HG03159 (cell line): ENCODE measurements around the gene TTBK2.
"Not testable (repeated sequence)": the region's sequence is repeated elsewhere in the genome, so short reads cannot be mapped to it uniquely, and the experiment has no call there.

ENCODE experiments used
- ATAC-seq: cut with Tn5 transposase; IDR thresholded peaks from one replicate; pipeline ENCODE4 v1.9.1; 2021; ENCODE audit warnings: mild to moderate bottlenecking, moderate library complexity; ENCODE audit not compliant: unreplicated experiment

Gene TTBK2

GRCh38 chr15:42920519-42921341 is at the start of gene TTBK2:
TSS of gene TTBK2 (minus strand) at chr15:42920778. CDS start at chr15:42878617, 42,161 bp downstream.
- peak; percentile 89 for ATAC-seq

- ATAC-seq, result no peak
Observed at GRCh38 chr15:42964476-42964875, 43.9 kb upstream of the TTBK2 start.

- no peak for ATAC-seq
Observed at GRCh38 chr15:42955518-42955917, 34.9 kb upstream of the TTBK2 start.

GRCh38 chr15:42954291-42954690 is 33.7 kb upstream of the TTBK2 start:
- ATAC-seq, result no peak

GRCh38 chr15:42948898-42949297 is 28.3 kb upstream of the TTBK2 start:
- ATAC-seq, result not testable (repeated sequence)

DNA sequence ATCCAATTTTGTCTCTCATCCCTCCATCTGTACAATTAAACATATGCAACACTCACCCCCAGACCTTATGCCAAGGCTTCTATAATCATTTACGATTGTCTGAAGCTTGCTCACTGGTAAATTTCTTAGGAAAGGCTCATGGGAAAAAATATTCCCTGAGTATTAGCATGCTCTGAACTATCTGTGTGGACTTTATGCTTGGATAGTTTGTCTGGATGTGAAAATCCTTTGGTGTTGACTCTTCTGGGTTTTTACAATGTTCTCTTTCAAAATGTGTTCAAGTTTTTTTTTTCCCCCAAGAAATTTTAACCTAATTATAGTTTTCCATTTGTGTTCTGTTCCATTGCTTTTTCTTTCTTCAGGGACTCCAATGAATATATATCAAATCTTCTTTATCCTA is 19.9 kb upstream of the TTBK2 start:
- no peak for ATAC-seq

DNA sequence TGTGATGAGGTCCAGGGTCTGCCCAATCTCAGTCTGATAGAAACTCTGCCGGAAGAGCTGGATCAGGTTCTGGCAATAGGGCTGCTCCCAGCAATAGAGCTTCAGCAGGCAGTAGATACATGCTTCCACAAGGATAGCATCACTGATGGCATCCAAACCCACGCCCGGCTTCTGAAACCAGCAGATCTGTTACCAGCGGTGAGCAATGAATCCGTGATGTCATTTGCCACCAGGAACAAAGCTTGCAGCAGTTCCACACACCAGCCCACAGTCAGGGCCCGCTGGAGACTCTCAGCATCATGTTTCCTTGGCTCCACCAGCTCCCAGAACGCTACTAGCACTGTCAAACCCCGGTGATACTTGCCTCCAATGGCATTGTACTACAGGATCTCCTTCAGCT is 19.3 kb upstream of the TTBK2 start:
- ATAC-seq, result no peak

DNA sequence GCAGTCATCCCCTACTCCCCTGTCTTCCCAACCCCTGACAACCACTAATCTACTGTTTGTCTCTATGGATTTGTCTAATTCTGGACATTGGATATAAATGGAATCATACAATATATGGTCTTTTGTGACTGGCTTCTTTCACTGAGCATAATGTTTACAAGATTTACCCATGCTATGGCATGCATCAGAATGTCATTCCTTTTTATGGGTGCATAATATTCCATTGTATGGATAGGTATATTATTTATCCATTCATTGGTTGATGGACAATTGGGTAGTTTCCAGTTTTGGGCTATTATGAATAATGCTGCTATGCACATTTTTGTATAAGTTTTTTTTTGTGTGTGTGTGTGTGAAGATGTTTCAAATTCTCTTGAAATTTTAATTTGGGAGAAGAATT is 16.6 kb upstream of the TTBK2 start:
- no peak for ATAC-seq

GRCh38 chr15:42933886-42934667 is 13.5 kb upstream of the TTBK2 start:
- no peak for ATAC-seq

DNA sequence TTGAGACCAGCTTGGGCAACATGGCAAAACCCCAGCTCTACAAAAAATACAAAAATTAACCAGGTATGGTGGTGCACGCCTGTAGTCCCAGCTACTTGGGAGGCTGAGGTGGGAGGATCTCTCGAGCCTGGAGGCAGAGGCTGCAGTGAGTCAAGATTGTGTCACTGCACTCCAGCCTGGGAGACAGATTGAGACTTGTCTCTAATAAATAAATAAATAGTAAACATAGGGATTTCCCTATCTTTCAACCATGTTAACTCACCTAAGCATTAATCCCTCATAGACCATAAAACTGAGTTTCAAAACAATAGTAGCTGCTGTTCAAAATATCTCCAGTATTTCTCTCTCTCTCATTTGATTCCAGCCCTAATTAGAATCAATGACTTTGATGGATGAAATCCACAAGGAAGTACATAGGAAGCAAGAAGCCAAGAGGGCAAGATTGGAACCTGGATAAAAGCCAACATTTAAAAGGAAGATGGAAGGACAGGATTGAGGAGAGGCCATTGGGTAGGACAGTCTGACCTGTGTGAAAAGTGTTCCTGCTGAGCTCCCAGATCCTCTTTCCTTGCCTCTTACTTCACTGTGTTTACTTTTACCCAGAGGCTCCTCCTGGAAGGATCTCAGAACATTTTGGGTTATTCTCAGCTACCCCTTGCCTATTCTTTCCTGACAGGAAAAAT is 12.4 kb upstream of the TTBK2 start:
- no peak for ATAC-seq

- no peak for ATAC-seq
Observed at GRCh38 chr15:42931702-42932486, 11.3 kb upstream of the TTBK2 start.

DNA sequence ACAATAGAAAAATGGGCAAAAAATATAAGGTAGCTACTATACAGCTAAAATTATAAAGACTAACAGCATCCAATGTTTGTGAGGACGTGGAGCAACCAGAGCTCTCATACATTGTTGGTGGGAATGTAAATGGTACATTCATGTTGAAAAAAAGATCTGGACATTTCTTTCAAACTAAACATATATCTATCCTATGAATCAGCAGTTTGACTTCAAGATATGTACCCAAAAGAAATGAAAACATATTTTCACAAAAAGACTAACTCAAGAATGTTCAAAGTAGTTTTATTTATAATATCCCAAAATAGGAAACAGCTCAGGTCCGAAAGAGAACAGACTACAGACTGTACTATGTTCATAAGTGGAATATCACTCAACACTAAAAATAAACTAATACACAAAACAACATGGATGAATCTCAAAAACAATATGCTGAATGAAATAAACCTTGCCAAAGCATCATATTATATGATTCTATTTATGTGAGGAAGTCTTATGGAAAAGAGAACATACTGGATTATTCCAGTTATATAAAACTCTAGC is 8.8 kb upstream of the TTBK2 start:
- ATAC-seq, result no peak

- ATAC-seq, result no peak
Observed at GRCh38 chr15:42921342-42921731, 759 bp upstream of the TTBK2 start.

DNA sequence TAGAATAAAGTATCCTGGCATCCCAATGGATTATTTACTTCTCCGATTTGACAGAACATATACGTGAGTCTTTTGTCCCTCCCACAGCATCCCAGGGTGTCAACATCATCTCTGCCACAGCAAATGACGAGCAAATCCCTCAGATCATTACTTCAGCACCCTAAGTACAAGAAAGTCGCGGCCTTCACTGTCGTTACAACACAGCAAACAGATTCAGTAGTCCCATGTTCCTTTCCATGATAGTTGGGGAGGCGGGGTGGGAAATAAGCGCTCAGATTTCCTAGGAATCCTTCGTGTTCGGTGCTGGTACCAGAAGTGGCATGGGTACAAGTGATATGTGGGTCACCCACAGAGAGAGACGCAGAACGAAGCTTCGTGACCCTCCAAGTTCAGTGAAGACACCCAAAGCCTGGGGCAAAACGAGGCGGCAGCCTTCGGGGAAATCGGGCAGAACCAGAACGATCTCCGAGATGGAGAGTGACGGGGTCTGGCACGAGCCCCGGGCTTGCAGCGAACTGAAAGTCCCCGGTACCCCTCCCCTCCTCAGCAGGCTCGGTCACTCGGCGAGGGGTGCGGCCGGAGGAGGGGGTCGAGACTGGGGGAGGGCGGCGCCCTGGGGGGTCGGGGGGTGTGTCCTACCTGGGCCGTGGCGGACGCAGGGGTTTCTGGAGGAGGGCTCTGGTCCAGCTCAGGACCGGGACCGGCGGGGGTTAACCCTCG is 619 bp downstream of the TTBK2 start:
- peak; percentile 18 for ATAC-seq

- ATAC-seq, result no peak
Observed at GRCh38 chr15:42919308-42919707, 1.3 kb downstream of the TTBK2 start.

- no peak for ATAC-seq
Observed at GRCh38 chr15:42918047-42918446, 2.5 kb downstream of the TTBK2 start.

DNA sequence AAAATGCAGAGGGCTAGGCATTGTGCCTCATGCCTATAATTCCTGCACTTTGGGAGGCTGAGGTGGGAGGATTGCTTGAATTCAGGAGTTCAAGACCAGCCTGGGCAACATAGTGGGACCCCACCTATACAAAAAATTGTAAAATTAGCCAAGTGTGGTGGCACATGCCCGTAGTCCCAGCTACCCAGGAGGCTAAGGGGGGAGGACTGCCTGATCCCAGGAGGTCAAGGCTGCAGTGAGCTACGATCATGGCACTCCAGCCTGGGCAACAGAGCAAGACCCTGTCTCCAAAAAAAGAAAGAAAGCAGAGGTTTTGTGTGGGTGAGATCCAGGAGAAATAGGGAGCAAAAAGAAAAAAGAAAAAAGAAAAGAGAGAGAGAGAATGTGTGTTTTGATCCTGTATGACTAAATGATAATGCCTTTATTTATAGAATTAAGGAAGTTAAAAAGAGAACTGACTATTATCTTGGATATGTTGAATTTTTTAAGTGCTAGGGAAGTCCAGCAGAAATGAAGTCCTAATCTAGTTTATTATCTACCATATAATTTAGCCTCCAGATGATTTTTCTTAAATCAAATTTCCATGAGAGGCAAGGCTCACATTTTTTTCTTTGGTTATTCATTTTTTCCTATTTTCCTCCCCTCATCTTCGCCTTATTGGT is 4.8 kb downstream of the TTBK2 start:
- ATAC-seq, result no peak

GRCh38 chr15:42914728-42915497 is 5.7 kb downstream of the TTBK2 start:
- ATAC-seq, result no peak
